ENCODE results near the gene SNORC. TPM values are rescaled to one million over a fixed set of nuclear protein-coding genes. Genes with fewer than 3 reads are reported as not detected.

Gene SNORC
- total RNA-seq, 1 donor from 2014 or later: 3.1 TPM

GRCh38 chr2:232859385-232859916 is 10.6 kb upstream of the SNORC start:
- Histone ChIP-seq H3K4me1 (ENCODE audit: insufficient read depth, low read length) (peaks cover 5% of the 10 kb centered on the region), H4K20me1 (ENCODE audit: insufficient read depth, low read length) (peaks cover 7% of the 10 kb centered on the region), H3K79me2 (ENCODE audit: insufficient read depth, low read length) (no peaks in the 10 kb centered on the region), H2AFZ (ENCODE audit: low read depth, low read length) (no peak overlapping the region), H3K9me3 (ENCODE audit: insufficient read depth, low read depth, low read length) (no peaks in the 10 kb centered on the region), H3K4me2 (ENCODE audit: low read length) (no peak overlapping the region), H3K27ac (ENCODE audit: low read depth, low read length) (no peak overlapping the region), H3K36me3 (ENCODE audit: insufficient read depth, low read length) (peaks cover 8% of the 10 kb centered on the region), H3K27me3 (ENCODE audit: insufficient read depth, low read length) (no peaks in the 10 kb centered on the region), H3K4me3 (ENCODE audit: insufficient read depth, low read depth, low read length) (no peak overlapping the region), H3K9ac (ENCODE audit: low read length) (no peak overlapping the region)
- H3K4me3 Mint-ChIP-seq (ENCODE audit: unreplicated experiment): no peak overlapping the region
- peaks cover 3% of the 10 kb centered on the region for H3K9me3 Mint-ChIP-seq (ENCODE audit: unreplicated experiment)
- H3K4me1 Mint-ChIP-seq (ENCODE audit: low read depth, unreplicated experiment): peaks cover 35% of the 10 kb centered on the region
- no peaks in the 10 kb centered on the region for H3K27me3 Mint-ChIP-seq (ENCODE audit: low read depth, unreplicated experiment)
- no peak for TF ChIP-seq EZH2 (IDR thresholded peaks at IDR 0.05; ENCODE audit: insufficient read depth, low read length)
- TF ChIP-seq, protein P1, sequence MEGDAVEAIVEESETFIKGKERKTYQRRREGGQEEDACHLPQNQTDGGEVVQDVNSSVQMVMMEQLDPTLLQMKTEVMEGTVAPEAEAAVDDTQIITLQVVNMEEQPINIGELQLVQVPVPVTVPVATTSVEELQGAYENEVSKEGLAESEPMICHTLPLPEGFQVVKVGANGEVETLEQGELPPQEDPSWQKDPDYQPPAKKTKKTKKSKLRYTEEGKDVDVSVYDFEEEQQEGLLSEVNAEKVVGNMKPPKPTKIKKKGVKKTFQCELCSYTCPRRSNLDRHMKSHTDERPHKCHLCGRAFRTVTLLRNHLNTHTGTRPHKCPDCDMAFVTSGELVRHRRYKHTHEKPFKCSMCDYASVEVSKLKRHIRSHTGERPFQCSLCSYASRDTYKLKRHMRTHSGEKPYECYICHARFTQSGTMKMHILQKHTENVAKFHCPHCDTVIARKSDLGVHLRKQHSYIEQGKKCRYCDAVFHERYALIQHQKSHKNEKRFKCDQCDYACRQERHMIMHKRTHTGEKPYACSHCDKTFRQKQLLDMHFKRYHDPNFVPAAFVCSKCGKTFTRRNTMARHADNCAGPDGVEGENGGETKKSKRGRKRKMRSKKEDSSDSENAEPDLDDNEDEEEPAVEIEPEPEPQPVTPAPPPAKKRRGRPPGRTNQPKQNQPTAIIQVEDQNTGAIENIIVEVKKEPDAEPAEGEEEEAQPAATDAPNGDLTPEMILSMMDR (IDR thresholded peaks at IDR 0.05; ENCODE audit: insufficient read depth, low read depth, low read length): no peak
- H3K27ac Mint-ChIP-seq (ENCODE audit: unreplicated experiment): peak overlapping the region; percentile 53
- peaks cover 26% of the 10 kb centered on the region for H3K36me3 Mint-ChIP-seq (ENCODE audit: low read depth, unreplicated experiment)
- FAIRE-seq: no peak
- no peak for DNase-seq (ENCODE audit: low read depth)

- DNase-seq (ENCODE audit: low read depth) (peak; percentile 41), FAIRE-seq (no peak)
- H3K79me2 ChIP-seq (ENCODE audit: insufficient read depth, low read length): no peaks in the 10 kb centered on the region
- Mint-ChIP-seq H3K9me3 (ENCODE audit: unreplicated experiment) (peaks cover 3% of the 10 kb centered on the region), H3K36me3 (ENCODE audit: low read depth, unreplicated experiment) (peaks cover 26% of the 10 kb centered on the region), H3K4me3 (ENCODE audit: unreplicated experiment) (no peak overlapping the region), H3K4me1 (ENCODE audit: low read depth, unreplicated experiment) (peaks cover 28% of the 10 kb centered on the region), H3K27ac (ENCODE audit: unreplicated experiment) (peak overlapping the region; percentile 6), H3K27me3 (ENCODE audit: low read depth, unreplicated experiment) (no peaks in the 10 kb centered on the region)
- H3K4me2 ChIP-seq (ENCODE audit: low read length): no peak overlapping the region
- peaks cover 7% of the 10 kb centered on the region for H4K20me1 ChIP-seq (ENCODE audit: insufficient read depth, low read length)
- H3K9me3 ChIP-seq (ENCODE audit: insufficient read depth, low read depth, low read length): no peaks in the 10 kb centered on the region
- H3K27me3 ChIP-seq (ENCODE audit: insufficient read depth, low read length): no peaks in the 10 kb centered on the region
- H3K27ac ChIP-seq (ENCODE audit: low read depth, low read length): no peak overlapping the region
- H3K4me3 ChIP-seq (ENCODE audit: insufficient read depth, low read depth, low read length): no peak overlapping the region
- peaks cover 4% of the 10 kb centered on the region for H3K4me1 ChIP-seq (ENCODE audit: insufficient read depth, low read length)
- H3K9ac ChIP-seq (ENCODE audit: low read length): no peak overlapping the region
- TF ChIP-seq, protein P1 (IDR thresholded peaks at IDR 0.05; ENCODE audit: insufficient read depth, low read depth, low read length): no peak
- TF ChIP-seq EZH2 (IDR thresholded peaks at IDR 0.05; ENCODE audit: insufficient read depth, low read length): no peak
- no peak overlapping the region for H2AFZ ChIP-seq (ENCODE audit: low read depth, low read length)
- H3K36me3 ChIP-seq (ENCODE audit: insufficient read depth, low read length): peaks cover 8% of the 10 kb centered on the region
Observed at GRCh38 chr2:232860593-232861241, 9.3 kb upstream of the SNORC start.

DNA sequence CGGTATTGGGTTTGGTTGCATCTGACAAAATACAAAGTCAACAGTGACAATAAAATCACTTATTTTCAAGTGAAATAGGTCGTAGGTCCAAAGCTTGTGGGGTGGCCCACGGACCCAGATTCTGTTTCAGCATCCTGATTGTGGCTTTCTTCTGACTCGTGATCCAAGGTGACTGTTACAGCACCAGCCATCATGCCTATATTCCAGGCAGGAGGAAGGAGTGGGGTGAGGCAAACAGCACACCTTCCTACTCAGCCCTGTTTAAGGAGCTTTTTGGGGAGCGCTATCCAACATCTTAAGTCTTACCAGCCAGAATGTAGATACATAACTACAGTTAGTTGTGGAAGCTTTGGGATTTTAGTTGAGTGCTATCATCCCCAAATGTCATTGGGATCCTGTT is 8.7 kb upstream of the SNORC start:
- no peak overlapping the region for H3K27ac Mint-ChIP-seq (ENCODE audit: unreplicated experiment)
- no peaks in the 10 kb centered on the region for H3K79me2 ChIP-seq (ENCODE audit: insufficient read depth, low read length)
- no peak overlapping the region for H3K27ac ChIP-seq (ENCODE audit: low read depth, low read length)
- no peaks in the 10 kb centered on the region for H3K27me3 Mint-ChIP-seq (ENCODE audit: low read depth, unreplicated experiment)
- no peak overlapping the region for H2AFZ ChIP-seq (ENCODE audit: low read depth, low read length)
- peaks cover 7% of the 10 kb centered on the region for H4K20me1 ChIP-seq (ENCODE audit: insufficient read depth, low read length)
- no peaks in the 10 kb centered on the region for H3K9me3 ChIP-seq (ENCODE audit: insufficient read depth, low read depth, low read length)
- H3K36me3 Mint-ChIP-seq (ENCODE audit: low read depth, unreplicated experiment): peaks cover 24% of the 10 kb centered on the region
- no peak overlapping the region for H3K4me2 ChIP-seq (ENCODE audit: low read length)
- peaks cover 4% of the 10 kb centered on the region for H3K4me1 ChIP-seq (ENCODE audit: insufficient read depth, low read length)
- FAIRE-seq: no peak
- no peak for TF ChIP-seq EZH2 (IDR thresholded peaks at IDR 0.05; ENCODE audit: insufficient read depth, low read length)
- TF ChIP-seq, protein P1 (IDR thresholded peaks at IDR 0.05; ENCODE audit: insufficient read depth, low read depth, low read length): no peak
- H3K9me3 Mint-ChIP-seq (ENCODE audit: unreplicated experiment): peaks cover 3% of the 10 kb centered on the region
- no peaks in the 10 kb centered on the region for H3K27me3 ChIP-seq (ENCODE audit: insufficient read depth, low read length)
- peaks cover 8% of the 10 kb centered on the region for H3K36me3 ChIP-seq (ENCODE audit: insufficient read depth, low read length)
- no peak overlapping the region for H3K4me3 ChIP-seq (ENCODE audit: insufficient read depth, low read depth, low read length)
- H3K4me3 Mint-ChIP-seq (ENCODE audit: unreplicated experiment): no peak overlapping the region
- H3K4me1 Mint-ChIP-seq (ENCODE audit: low read depth, unreplicated experiment): peaks cover 25% of the 10 kb centered on the region
- no peak overlapping the region for H3K9ac ChIP-seq (ENCODE audit: low read length)
- no peak for DNase-seq (ENCODE audit: low read depth)
